Measurements from ENCODE around the gene NR2C2.
A peak's percentile ranks its signal among the peaks of the same experiment; 100 is the strongest.

Gene NR2C2

DNA sequence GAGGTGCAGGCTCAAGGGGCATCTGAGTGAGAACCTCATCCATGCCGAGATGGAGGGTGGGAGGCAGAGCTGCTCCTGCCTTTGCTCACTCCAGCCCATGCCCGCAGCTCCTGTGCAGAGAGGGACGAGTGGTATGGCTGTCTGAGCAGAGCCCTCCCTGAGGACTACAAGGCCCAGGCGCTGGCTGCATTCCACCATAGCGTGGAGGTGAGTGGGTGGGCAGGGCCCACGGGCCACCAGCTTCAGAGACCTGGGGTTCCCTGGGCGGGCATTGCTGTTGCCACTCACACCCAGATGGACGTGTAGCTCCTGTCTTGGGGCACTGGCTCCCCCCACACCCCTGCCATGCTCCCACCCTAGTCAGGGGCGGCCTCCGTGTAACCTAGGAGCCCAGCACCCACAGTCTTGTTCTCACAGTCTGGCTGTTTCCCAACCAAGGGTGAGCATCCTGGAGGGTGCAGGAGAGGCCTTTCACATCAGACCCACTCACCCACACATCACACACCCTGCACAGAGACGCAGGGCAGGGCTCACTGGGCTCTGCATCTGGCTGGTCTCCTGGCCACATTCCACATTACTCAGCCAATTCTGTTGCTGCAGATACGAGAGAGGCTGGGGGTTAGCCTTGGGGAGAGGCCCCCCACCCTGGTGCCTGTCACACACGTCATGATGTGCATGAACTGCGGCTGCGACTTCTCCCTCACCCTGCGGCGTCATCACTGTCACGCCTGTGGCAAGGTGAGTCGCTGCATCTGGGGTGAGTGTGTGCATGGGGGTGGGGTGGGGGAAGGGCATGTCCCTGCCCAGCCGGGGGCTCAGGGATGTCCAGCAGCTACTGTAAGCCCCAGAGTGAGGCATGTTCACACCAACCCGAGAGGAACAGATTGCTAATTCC, 25.3 kb upstream of the NR2C2 start:
- no peak for DNase-seq (ENCODE audit: low read depth)

DNA sequence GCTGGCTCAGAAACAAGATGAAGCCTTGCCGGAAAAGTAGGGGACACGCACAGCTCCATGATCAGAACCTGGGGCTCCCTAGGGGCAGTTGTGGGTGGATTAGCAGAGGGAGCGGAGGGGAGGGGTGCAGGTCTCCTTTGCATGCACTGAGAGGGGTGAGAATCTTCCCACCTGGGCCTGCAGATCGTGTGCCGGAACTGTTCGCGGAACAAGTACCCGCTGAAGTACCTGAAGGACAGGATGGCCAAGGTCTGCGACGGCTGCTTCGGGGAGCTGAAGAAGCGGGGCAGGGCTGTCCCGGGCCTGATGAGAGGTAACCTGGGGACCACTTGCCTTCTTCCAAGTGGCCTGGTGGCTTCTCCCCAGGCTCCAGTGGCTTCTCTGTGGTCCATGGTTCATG, 24.5 kb upstream of the NR2C2 start:
- DNase-seq (ENCODE audit: low read depth) = no peak

DNA sequence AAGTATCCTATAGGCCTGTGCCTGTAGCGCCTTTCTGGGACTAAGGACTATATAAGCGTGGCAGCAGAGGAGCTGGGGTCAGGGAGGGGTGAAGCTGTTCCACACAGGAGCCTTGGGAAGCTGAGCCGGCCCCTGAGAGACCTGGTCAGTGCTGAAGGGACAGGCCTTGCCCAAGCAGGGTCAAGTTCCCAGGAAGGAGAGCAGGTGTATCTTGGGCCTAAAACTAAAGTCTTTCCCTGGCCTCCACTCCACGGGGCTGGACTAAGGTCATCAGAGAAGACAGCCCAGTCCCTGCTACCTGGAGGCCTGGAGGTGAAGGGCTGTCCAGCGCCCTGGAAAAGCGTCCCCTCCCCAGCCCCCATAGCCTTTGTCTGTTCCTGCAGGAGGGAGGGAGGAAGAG, 23.9 kb upstream of the NR2C2 start:
- no peak for DNase-seq (ENCODE audit: low read depth)

DNA sequence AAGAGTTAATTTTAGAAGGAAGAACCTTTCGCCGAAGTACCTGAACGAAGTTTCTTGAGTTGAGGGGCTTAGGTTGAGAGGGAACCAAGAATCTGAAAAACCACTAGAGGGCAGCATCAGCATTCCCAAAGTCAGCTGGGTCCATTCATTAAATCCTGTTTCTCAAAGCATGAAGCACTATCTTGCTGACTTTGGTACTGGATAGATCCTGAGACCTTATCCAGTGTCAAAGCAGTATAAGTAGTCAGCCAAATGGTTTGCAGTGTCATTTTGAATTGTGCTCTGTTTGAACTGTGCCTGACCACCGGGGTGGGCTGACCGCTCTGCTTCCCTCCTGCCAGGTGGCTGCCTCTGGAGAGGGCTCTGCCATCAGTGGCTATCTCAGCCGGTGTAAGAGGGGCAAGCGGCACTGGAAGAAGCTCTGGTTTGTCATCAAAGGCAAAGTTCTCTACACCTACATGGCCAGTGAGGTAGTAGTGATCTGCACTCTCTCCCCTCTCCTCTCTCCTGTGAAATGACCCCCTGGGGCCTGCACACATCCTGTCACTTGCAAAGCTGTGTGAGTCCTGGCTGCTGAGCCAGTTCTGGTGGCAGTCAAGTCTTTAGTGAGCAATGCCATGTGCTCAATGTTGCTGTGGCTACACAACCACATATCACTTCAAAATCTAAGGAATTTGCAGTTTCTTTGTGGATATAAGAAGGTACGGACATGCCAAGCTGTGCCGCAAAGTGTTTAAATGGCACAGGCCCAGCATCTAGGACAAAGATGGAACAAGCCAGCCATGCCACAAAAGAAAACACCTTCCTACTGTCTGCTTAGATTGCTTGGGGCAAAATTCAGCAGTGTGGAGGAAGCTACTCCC, 21.4 kb upstream of the NR2C2 start:
- DNase-seq (ENCODE audit: low read depth) = no peak

DNA sequence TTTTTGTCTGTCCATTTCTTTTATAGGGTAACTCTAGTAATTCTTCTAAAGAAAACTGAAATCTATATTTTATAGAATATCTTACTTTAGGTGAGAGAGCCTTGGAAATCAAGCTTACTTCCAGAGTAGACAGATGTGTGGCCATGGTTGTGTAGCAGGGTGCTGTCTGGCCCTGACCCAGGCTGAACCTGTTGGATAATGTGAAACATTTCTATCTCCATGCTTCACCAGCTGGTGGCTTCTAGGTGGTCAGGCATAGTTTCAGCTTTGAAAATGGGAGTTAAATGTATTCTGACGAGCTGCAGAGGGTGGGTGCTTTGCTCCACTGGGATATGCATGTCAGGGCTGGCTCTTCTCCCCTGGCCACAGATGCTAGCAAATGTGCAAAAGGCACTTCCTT, 20.8 kb upstream of the NR2C2 start:
- DNase-seq (ENCODE audit: low read depth) = no peak

DNA sequence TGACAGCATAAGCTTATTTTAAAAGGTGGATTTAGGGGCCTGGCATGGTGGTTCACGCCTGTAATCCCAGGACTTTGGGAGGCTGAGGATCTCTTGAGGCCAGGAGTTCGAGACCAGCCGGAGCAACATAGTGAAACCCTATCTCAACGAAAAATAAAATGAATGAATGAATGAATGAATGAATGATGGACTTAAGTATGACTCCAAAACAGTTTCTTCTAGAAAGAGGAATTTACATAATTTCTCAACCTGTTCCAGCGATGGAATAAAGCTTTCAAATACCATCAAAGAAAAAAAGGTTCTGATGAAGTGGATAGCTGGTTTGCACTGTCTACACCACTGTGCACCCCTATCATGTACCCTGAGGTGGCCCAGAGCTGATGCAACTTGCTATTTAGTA, 20.1 kb upstream of the NR2C2 start:
- DNase-seq (ENCODE audit: low read depth) = no peak

DNA sequence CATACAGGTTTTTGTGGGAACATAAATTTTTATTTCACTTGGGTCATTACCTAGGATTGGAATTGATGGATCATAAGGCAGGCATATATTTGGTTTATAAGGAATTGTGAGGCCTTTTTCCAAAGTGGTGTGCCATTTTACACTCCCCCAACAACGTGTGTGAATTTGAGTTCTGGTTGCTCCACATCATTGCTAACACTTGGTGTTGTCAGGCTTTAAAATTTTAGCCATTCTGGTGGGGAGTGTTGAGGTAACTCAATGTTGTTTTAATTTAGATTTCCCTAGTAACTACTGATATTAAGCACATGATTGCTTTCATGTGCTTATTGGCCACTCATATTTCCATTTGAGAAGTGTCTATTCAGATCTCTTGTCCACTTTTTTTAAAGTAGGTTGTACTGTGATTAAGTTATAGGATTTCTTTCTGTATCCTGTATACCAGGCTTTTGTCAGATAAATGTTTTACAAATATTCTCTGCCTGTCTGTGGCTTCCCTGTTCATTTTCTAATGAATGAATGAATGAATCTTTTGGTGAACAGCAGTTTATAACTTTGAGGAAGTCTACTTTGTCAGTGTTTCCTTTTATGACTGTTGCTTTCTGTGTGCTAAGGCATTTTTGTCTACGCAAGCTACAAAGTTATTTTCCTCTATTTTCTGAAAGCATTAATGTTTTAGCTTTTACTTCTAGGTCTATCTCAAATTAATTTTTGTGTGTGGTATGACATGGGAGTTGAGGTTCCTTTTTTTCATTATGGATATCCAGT, 17.9 kb upstream of the NR2C2 start:
- no peak for DNase-seq (ENCODE audit: low read depth)

DNA sequence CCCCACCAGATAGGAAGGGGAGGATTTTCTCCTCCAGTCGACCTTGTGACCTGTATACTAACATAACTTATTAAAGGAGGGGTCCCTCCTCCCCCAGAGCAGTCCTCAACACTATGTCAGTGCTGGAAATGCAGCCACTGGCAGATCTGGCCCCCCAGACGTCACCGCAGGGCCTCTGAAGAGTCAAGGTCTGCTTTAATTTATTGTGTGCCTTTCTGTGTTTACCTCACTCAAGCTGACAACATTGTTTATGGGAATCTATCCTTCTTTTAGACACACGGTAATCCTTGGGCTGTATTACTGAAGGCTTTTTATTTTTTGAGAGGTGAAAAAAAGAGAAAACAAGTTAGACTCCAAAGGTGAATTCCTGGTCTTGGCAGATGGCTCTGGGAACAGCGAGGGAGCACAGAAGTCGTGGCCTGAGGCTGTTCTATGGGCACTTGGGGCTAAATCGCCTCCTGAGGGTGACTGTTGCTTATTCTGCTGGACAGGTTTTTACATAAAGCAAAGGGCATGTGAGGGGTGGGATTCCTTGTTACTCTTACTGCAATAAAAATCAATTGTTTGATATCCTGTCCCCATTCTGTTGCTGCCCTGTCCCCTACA, 13.5 kb upstream of the NR2C2 start:
- DNase-seq (ENCODE audit: low read depth) = no peak

DNA sequence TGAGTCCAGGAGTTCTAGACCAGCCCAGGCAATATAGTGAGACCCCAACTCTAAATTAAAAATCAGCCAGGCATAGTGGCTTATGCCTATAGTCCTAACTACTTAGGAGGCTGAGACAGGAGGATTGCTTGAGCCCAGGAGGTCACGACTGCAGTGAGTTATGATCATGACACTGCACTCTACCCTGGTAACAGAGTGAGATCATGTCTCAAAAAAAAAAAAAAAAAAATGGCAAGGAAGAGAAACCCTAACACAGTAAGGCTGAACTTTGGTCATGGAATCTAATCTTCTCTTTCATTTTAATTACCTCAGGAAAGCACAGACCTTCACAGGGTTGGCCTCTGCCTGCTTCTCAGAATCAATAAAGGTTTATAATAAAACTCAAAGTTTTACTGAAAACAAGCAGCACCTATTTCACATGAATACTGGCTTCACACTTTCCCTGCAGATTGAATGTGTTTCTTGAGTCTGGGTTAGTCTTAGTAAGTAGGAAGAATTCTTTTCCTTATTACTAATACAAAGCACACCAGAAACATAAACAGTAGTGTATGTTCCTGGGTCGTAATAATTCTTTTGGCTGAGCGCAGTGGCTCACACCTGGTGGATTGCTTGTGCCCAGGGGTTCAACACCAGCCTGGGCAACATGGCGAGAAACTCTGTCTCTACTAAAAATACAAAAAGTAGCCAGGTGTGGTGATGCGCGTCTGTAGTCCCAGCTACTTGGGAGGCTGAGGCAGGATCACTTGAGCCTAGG, 11.6 kb upstream of the NR2C2 start:
- DNase-seq (ENCODE audit: low read depth) = no peak

DNA sequence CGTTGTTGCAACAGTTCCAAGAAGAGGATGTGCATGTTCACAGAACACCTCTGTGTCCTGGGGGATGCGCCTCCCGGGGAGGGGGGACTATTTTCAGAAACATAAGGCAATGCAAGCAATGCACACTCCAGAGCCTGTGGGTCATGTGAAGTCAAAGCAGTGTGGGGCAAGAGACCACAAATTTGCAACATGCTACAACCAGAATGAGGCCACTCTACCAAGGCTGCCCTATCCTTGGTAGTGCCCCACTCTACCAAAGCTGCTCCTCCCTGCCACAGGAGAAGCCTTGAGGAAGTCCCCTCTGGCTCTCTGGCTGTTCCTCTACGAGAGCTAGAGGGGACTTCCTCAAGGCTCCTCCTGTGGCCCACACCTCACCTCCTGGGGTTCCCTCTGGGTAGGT, 8.4 kb upstream of the NR2C2 start:
- DNase-seq (ENCODE audit: low read depth) = no peak

DNA sequence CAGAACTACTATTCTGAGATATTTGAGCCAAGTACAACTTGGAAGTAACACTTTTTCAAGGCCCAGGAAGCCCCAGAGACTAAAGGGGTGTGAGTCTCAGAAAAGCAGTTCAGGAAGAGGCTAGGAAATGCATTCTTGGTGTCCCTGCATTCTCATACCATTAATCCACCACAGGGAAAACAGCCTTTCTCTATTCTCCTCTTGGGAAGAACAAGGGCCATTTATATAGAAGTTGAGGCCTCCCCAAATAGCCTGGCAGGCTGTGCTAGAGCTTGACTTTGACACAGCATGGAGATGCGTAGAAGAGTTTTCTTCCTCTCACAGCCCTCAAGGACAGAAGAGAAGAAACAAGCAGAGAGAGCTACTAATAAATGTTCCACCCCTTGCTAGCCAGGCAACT, 5.5 kb upstream of the NR2C2 start:
- no peak for DNase-seq (ENCODE audit: low read depth)

DNA sequence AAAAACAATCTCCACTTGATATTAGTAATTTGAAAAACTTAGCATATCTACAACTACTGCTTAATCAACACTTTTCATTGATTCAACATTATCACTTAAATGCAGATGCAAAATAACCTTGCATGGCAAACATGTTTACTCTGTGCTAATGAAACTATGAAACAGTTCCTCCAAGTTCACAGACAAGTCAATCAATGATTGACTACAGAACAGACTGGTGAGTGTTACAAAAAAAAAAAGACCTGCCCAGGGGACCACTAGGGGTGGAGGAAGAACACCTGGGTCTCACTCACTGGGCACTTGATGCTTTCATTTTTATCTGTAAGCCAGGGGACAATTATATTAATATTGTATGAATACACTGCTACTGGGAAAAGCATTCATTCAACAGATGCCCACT, 4.3 kb upstream of the NR2C2 start:
- no peak for DNase-seq (ENCODE audit: low read depth)

DNA sequence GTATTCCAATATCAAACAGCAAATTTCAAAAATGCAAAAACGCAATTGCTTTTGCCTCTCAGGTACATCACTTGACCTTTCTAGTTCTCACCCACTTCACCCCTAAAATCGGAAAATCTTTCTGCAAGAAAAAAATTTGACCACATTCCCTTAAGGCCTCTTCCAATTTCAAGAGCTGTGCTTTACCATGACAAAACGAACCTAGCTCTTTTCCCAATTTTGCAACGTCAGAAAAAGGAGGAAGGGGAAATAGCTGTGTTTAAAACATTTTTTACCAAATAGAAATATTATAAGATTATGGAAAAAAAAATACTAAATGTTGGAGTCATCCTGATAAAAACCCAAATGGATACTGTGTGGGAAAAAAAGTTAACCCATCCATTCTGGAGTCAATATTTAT, 1.1 kb upstream of the NR2C2 start:
- no peak for DNase-seq (ENCODE audit: low read depth)

DNA sequence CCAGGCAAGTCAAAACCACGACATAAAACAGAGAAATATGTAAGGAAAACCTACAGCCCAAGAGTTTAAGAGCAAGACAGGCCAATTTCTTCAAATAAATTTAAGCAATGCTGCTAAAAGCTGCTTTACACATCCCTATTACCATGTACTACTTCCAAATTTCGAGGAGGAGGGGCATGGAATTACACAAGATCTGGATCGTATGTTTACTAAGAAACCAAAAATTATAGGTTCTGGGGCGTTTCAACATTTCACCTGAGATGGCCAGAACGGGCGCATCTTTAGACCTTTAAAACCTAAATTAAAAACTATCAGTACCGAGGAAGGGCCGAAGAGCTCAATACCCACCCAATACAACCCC, 664 bp upstream of the NR2C2 start:
- DNase-seq (ENCODE audit: low read depth) = no peak

DNA sequence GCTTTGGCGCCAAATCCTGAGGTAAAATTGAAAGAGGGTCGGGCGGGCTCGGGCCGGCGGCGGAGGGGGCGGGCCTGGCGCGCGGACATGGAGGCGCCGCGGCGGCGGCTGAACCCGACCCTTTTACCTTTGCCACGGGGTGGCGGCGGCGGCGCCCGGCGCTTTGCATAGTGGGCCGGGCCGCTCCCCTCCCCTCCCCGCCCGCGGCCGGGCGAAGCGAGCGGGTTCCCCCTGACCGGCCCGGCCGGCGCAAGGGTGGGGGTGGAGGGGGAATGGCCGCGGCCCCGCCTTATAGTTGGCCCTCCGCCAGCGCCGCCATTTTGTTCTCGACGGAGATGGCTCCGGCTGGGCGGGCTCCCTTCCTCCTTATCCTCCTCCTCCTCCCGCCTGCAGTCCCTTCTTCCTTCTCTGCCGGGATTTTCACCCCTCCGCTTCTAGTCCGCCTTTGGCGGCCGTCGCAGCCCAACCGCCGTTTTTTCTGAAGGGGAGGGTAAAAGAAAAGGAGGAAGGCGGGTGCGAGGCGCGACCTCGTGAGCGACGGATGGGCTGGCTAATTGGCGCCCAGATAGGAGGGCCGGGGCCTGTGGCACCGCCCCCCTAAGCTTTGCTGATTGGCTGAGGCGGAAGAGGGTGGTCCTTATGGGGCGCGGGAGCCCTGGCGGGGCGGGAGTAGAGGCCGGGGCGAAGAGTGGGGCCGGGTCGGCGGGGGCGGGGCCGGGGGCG, 664 bp downstream of the NR2C2 start:
- peak; percentile 92 for DNase-seq (ENCODE audit: low read depth)

DNA sequence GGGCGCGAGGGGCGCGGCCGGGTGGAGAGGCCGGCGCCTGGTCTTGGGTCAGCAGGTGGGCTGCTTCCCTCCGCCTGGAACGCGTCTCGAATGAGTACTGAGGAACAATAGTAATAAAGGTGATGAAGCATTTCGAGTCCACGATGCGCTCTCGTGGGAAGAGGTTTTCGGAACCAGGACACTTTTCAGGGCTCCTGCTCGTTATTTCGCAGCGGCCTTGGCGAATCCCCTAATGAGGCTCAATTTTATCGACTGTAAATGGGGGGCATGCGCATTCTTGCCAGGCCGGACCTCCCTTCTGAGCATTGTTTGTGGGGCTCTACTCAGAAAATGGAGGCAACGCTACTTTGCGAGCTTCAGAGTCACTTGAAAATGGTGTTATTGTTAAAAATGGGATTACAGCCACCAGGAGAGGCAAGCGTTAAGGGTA, 1.2 kb downstream of the NR2C2 start:
- DNase-seq (ENCODE audit: low read depth) = no peak

DNA sequence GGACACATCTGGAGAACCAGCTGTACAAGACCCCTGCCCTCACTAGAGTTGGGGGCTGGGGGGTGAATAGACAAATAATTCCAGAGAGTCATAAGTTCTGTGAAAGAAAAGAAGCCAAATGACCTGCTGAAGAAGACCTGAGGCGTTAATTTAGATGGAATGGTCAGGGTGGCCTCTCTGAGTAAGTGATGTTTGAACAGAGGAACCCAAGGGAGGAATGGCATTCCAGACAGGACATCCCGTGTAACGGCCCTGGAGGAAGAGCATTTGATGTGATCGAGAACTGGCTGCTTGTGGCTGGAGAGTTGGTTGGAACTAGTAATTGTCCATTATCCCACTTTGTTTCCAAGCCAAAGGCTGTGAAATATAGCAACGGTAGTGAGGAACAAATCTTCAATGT, 1.7 kb downstream of the NR2C2 start:
- no peak for DNase-seq (ENCODE audit: low read depth)

DNA sequence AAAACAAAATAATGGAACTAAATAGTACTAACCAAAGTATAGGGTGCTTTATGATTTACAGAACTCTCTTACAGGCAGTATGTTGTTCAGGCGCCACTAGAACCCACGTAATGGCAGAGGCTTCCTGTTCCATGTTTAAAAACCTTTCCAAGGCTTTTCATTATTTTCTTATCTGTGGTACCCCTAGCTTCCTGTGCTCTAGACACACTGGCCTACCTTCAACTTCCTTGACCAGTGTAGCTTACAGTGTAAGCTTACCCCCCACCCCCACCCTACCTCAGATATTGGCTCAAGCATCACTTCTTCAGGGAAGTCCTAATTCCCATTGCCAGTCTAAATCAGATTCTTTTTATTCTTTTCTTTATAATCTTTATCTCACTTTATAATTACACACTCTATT, 2.9 kb downstream of the NR2C2 start:
- no peak for DNase-seq (ENCODE audit: low read depth)

DNA sequence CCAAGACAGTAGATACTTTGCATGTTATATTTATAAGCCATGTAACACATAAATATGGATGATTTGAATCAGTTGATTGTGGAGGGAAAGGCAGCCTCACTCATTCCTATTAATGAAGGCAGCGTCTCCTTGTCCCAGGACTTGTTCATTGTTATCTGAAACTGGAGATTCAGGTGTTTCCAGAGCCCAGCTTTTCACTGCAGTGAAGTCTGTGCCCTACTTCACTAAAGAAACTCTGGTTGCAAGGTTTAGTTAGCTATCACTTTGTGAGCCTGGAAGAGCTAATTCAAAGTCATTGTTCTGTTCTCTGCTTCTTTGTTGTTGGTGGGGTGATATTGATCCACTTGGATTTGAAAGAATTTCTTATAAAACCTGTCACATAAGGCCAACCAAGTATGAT, 9.8 kb downstream of the NR2C2 start:
- no peak for DNase-seq (ENCODE audit: low read depth)

DNA sequence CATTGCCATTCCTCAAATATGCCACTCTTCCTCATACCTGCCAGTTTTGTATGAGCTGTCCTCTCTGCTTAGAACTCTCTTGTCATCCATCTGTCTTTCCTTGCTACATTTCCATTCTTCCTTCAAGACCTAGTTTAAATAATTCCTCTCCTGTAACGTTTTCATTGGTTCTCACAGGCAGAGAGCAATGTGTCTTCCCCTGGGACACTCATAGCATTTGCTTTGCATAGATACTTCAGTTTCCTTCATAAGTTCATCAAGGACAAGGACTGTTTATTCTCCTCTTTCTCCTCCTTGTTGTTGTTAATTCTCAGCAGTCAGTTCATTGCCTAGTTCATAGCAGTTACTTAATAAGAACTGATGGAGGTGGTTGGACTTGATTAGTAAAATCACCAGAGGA, 10.5 kb downstream of the NR2C2 start:
- DNase-seq (ENCODE audit: low read depth) = no peak

Data from stimulated activated CD8-positive, alpha-beta memory T cell treated with anti-CD3 and anti-CD28 coated beads, Interleukin-12 subunit alpha, Interleukin-12 subunit beta, amount 100 ng/mL, for 1 hour (primary cell).